ENCODE results near the gene CDYL2. TPM values are rescaled to one million over a fixed set of nuclear protein-coding genes. Genes with fewer than 3 reads are reported as not detected.

CDYL2 gene
- total and polyA plus RNA-seq, 11 donors = 0.80 to 8.6 (median 3.5) TPM

- Histone ChIP-seq H3K27ac (peak overlapping the region in 2 of 12 donors; percentile 57 to 58), H3K9me3 (peaks cover 0 to 3% (median 0%) of the 10 kb centered on the region in 12 donors), H3K4me3 (no peak overlapping the region), H3K4me1 (peaks cover 0 to 31% (median 0%) of the 10 kb centered on the region in 12 donors), H3K36me3 (no peaks in the 10 kb centered on the region), H3K27me3 (peaks cover 0 to 3% (median 0%) of the 10 kb centered on the region in 9 donors)
- ATAC-seq (no peak), DNase-seq (no peak)
- TF ChIP-seq, protein P1, sequence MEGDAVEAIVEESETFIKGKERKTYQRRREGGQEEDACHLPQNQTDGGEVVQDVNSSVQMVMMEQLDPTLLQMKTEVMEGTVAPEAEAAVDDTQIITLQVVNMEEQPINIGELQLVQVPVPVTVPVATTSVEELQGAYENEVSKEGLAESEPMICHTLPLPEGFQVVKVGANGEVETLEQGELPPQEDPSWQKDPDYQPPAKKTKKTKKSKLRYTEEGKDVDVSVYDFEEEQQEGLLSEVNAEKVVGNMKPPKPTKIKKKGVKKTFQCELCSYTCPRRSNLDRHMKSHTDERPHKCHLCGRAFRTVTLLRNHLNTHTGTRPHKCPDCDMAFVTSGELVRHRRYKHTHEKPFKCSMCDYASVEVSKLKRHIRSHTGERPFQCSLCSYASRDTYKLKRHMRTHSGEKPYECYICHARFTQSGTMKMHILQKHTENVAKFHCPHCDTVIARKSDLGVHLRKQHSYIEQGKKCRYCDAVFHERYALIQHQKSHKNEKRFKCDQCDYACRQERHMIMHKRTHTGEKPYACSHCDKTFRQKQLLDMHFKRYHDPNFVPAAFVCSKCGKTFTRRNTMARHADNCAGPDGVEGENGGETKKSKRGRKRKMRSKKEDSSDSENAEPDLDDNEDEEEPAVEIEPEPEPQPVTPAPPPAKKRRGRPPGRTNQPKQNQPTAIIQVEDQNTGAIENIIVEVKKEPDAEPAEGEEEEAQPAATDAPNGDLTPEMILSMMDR (IDR thresholded peaks at IDR 0.05) = no peak
- no peak for TF ChIP-seq POLR2A (IDR thresholded peaks at IDR 0.05)
- 85 to 93% (median 89%) methylated on average over 1 of the region's 1 CpG for WGBS, 4 donors
- intact Hi-C loops (cut with DNase I) = loop anchor here in 4 of 10 donors (5.0 to 10.0 kb wide), 2 partner anchors 261 to 264 kb away; partner anchors contain the start of gene DYNLRB2 (in 4 of the 4)
Observed at GRCh38 chr16:80806289-80806688, 1.9 kb upstream of the CDYL2 start.

GRCh38 chr16:80804056-80804525, 307 bp downstream of the CDYL2 start:
- no peaks in the 10 kb centered on the region for H3K36me3 ChIP-seq
- peaks cover 0 to 3% (median 0%) of the 10 kb centered on the region in 12 donors for H3K9me3 ChIP-seq
- H3K4me3 ChIP-seq = peak overlapping the region; percentile 34 to 82 (median 64)
- peak in 3 of 4 donors; percentile 27 to 50 (median 49) for ATAC-seq
- intact Hi-C loops (cut with DNase I) = loop anchor here in 3 of 10 donors (10.0 kb wide), 1 partner anchor 259 kb away; the partner anchor contains the start of gene DYNLRB2 (in 3 of the 3)
- TF ChIP-seq POLR2A (IDR thresholded peaks at IDR 0.05) = no peak
- TF ChIP-seq, protein P1 (IDR thresholded peaks at IDR 0.05) = no peak
- WGBS, 4 donors = 0 to 2% (median 1%) methylated on average over 24 to 80 of the region's 80 CpGs
- H3K27me3 ChIP-seq = no peaks in the 10 kb centered on the region
- H3K4me1 ChIP-seq = peaks cover 0 to 31% (median 0%) of the 10 kb centered on the region in 12 donors
- peak in 4 of 5 donors; percentile 36 to 74 (median 56) for DNase-seq
- peak overlapping the region in 1 of 12 donors; percentile 60 for H3K27ac ChIP-seq

GRCh38 chr16:80803339-80804055, 901 bp downstream of the CDYL2 start:
- TF ChIP-seq, protein P1 (IDR thresholded peaks at IDR 0.05) = peak in 9 of 12 donors; percentile 12 to 41 (median 30)
- no peak for TF ChIP-seq POLR2A (IDR thresholded peaks at IDR 0.05)
- Histone ChIP-seq H3K27ac (no peak overlapping the region), H3K36me3 (no peaks in the 10 kb centered on the region), H3K4me1 (peaks cover 0 to 31% (median 0%) of the 10 kb centered on the region in 12 donors), H3K9me3 (peaks cover 0 to 3% (median 0%) of the 10 kb centered on the region in 12 donors), H3K27me3 (no peaks in the 10 kb centered on the region), H3K4me3 (peak overlapping the region in 10 of 12 donors; percentile 48 to 82 (median 64))
- peak in 1 of 4 donors; percentile 20 for ATAC-seq
- 5 to 85% (median 11%) methylated on average over 2 to 85 of the region's 87 CpGs for WGBS, 4 donors
- intact Hi-C loops (cut with DNase I) = loop anchor here in 3 of 10 donors (10.0 kb wide), 1 partner anchor 259 kb away; the partner anchor contains the start of gene DYNLRB2 (in 3 of the 3)
- DNase-seq = peak; percentile 14 to 71 (median 31)

DNA sequence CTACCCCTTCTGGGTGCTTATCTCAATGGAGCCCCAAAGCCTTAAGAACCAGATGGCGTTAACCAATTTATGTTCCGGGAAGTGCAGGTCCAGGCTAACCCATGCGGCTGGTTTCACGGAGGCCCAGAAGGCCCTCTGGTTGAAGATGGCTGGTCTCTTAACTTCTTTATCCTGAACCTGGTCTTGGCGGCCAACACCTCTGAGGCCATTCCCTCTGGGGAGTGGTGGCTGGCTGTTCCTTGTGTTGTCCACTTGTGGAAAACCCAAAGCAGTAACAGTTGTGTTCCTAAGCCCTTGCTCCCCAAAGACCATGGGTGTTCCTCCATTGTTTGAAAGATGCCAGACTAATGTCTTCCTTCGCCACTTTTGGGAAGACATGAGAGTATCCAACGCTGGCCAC, 1.5 kb downstream of the CDYL2 start:
- Histone ChIP-seq H3K27ac (no peak overlapping the region), H3K4me1 (peaks cover 0 to 28% (median 0%) of the 10 kb centered on the region in 12 donors), H3K4me3 (peak overlapping the region in 7 of 12 donors; percentile 54 to 82 (median 73)), H3K9me3 (peaks cover 0 to 3% (median 0%) of the 10 kb centered on the region in 12 donors), H3K27me3 (no peaks in the 10 kb centered on the region), H3K36me3 (no peaks in the 10 kb centered on the region)
- 83 to 98% (median 95%) methylated on average over 7 of the region's 7 CpGs for WGBS, 4 donors
- ATAC-seq = no peak
- TF ChIP-seq, protein P1 (IDR thresholded peaks at IDR 0.05) = no peak
- TF ChIP-seq POLR2A (IDR thresholded peaks at IDR 0.05) = no peak
- intact Hi-C loops (cut with DNase I) = loop anchor here in 3 of 10 donors (10.0 kb wide), 1 partner anchor 258 kb away; the partner anchor contains the start of gene DYNLRB2 (in 3 of the 3)
- no peak for DNase-seq
